IMR-90 (cell line): Measurements from ENCODE around the gene SCTR.

Source experiments
- CEBPB ChIP-seq: IDR thresholded peaks from 2 replicates; pipeline ENCODE4 v1.6.1; 2012; ENCODE audit warnings: low read depth, low read length, improper control_type of control experiment
- CTCF ChIP-seq: conservative IDR thresholded peaks from 2 replicates; pipeline ENCODE4 v1.5.1; 2012; ENCODE audit warnings: mild to moderate bottlenecking, low read depth, low read length, improper control_type of control experiment
- ELK1 ChIP-seq: fragments of 150-350 bp; IDR thresholded peaks from 2 replicates; pipeline ENCODE4 v1.6.1; 2016; ENCODE audit warnings: low read depth, mild to moderate bottlenecking, low read length, moderate library complexity, borderline replicate concordance
- MAFK ChIP-seq: IDR thresholded peaks from 2 replicates; pipeline ENCODE4 v1.6.1; 2012; ENCODE audit warnings: low read depth, low read length, improper control_type of control experiment
- MXI1 ChIP-seq: IDR thresholded peaks from 2 replicates; pipeline ENCODE4 v1.6.1; 2012; ENCODE audit warnings: low read depth, mild to moderate bottlenecking, low read length, moderate library complexity, borderline replicate concordance
- POLR2A ChIP-seq: IDR thresholded peaks from 2 replicates; pipeline ENCODE4 v1.6.1; 2012; ENCODE audit warnings: mild to moderate bottlenecking, low read depth, low read length
- RAD21 ChIP-seq: IDR thresholded peaks from 2 replicates; pipeline ENCODE4 v1.6.1; 2012; ENCODE audit warnings: low read length, improper control_type of control experiment
- RCOR1 ChIP-seq: IDR thresholded peaks from 2 replicates; pipeline ENCODE4 v1.6.1; 2012; ENCODE audit warnings: mild to moderate bottlenecking, low read length, improper control_type of control experiment; ENCODE audit not compliant: insufficient replicate concordance
- SMC3 ChIP-seq: fragments of 150-350 bp; IDR thresholded peaks from 2 replicates; pipeline ENCODE4 v1.6.1; 2016; ENCODE audit warnings: low read depth, mild to moderate bottlenecking, antibody characterized with exemption, low read length, moderate library complexity

- TF ChIP-seq RCOR1 = no peak
- TF ChIP-seq ELK1 = no peak
- TF ChIP-seq CTCF = no peak
- no peak for TF ChIP-seq RAD21
- TF ChIP-seq POLR2A = no peak
- no peak for TF ChIP-seq MAFK
- no peak for TF ChIP-seq MXI1
- TF ChIP-seq CEBPB = no peak
- TF ChIP-seq SMC3 = no peak
These were observed 42.5 kb downstream of the SCTR start for GRCh38 chr2:119481501-119482455.
